Omental fat pad (tissue), 4 donors: Measurements from ENCODE around the gene AQP2. TPM values are rescaled to one million over a fixed set of nuclear protein-coding genes. Genes with fewer than 3 reads are reported as not detected.

Experiments used
- ATAC-seq: fragments of 150-250 bp; one replicate; pipeline ENCODE4 v1.9.1; 2016; ENCODE audit warnings: mild to moderate bottlenecking, moderate library complexity; ENCODE audit not compliant: low FRiP score
- DNase-seq: peaks from one replicate; pipeline ENCODE4 v3.0.0-alpha.2; 2019; ENCODE audit warnings: low spot score
- total RNA-seq, 4 donors: library from RNA; depleted of rRNA; stranded (reverse); fragments of >200 nt; gene quantifications; one replicate each; pipeline ENCODE4 v1.1.0, GENCODE V29; 2016
- TF ChIP-seq, protein P1 (sequence below), 3 donors: fragments of 450-650 bp; IDR thresholded peaks; one replicate each; pipeline ENCODE4 v1.5.1; 2016 to 2017; ENCODE audit warnings: antibody characterized with exemption in 3 of 3, mild to moderate bottlenecking in 3 of 3, moderate library complexity in 2 of 3

The AQP2 gene
- total RNA-seq, 4 donors from 2014 or later: not detected

DNA sequence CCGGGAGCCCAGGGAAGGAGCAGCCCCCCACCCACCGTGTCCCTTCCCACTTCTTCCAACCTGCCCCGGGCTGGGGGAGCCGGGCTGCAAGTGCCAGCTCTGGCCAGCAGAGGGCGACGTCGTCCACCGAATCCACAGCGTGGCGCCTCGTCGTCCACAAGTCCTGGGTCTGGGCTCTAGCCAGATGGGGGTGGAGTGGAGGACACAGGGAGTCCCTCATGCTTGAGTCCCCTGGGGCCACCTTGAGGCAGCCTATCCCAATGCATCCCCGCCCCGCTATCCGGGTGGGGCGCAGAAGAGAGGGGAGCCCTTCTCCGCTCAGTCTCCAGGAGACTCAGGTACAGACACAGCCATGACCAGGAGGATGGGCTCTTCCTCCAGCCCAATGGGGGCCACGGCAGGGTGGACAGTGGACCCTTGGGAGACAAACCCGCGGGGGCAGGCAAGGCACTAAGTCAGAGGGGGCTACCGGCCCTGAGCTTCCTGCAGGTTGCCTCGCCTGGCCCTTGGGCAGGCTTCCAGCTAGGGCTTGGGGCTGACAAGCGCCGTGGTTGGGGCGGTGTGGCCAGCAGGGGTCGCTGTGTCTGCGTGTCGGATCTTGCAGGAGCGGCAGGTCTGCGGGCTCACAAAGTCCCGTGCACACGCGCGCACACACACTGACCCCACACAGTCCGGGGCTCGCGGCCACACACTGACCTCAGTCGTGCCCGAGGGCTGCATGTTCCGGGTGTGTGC lies 16.7 kb downstream of the AQP2 start:
- DNase-seq (peak; percentile 90), ATAC-seq (peak; percentile 82)
- TF ChIP-seq, protein P1, sequence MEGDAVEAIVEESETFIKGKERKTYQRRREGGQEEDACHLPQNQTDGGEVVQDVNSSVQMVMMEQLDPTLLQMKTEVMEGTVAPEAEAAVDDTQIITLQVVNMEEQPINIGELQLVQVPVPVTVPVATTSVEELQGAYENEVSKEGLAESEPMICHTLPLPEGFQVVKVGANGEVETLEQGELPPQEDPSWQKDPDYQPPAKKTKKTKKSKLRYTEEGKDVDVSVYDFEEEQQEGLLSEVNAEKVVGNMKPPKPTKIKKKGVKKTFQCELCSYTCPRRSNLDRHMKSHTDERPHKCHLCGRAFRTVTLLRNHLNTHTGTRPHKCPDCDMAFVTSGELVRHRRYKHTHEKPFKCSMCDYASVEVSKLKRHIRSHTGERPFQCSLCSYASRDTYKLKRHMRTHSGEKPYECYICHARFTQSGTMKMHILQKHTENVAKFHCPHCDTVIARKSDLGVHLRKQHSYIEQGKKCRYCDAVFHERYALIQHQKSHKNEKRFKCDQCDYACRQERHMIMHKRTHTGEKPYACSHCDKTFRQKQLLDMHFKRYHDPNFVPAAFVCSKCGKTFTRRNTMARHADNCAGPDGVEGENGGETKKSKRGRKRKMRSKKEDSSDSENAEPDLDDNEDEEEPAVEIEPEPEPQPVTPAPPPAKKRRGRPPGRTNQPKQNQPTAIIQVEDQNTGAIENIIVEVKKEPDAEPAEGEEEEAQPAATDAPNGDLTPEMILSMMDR (IDR thresholded peaks at IDR 0.05): peak in 2 of 3 donors; percentile 39 to 91

DNA sequence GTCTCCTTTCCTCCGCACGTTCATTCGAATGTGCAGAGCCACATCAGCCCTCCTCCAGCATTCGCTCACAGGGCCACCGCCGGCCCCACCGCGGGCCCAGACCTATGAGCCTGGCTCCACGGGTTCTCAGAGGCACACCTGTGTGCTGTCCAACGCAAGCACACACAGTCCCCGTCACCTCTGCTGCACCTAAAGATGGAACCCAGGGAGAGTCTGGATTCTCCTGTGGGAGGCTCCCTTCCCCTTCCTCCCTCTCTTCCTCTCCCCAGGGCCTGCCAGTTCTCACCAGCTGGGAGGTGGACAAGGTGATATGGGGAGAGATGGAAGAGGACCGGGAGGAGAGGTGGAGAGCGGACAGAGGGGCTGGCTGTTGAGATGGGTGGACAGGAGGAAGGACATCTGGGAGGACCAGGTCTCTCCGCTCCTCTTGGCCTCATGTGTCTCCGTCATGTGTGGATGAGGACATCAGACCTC lies 17.3 kb downstream of the AQP2 start:
- TF ChIP-seq, protein P1 (IDR thresholded peaks at IDR 0.05): no peak
- DNase-seq (no peak), ATAC-seq (no peak)

GRCh38 chr12:49968471-49968870 lies 17.9 kb downstream of the AQP2 start:
- TF ChIP-seq, protein P1 (IDR thresholded peaks at IDR 0.05): no peak
- DNase-seq: no peak
- no peak for ATAC-seq

DNA sequence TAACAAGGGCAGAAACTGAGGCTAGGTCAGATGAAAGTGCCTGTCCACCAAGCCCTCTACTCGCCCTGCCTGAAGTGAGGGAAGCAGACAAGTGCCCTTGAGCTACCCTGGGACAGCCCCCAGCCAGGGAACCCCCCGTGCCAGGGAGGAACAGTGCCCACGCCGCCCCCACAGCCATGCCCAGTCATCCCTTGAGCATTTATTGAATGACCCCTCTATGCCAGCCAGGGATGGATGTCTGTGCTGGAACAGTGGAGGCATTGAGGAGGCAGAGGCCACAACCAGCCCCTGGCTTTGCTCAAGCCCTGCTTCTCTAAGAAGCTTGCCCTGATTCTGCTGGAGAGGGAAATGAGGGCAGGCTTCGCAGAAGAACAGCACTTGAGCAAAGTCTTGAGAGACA lies 18.5 kb downstream of the AQP2 start:
- DNase-seq (no peak), ATAC-seq (no peak)

GRCh38 chr12:49969651-49970429 lies 19.3 kb downstream of the AQP2 start:
- no peak for ATAC-seq
- TF ChIP-seq, protein P1 (IDR thresholded peaks at IDR 0.05): no peak
- DNase-seq: no peak

More for the DNA sequence above, 18.5 kb downstream of the AQP2 start:
- TF ChIP-seq, protein P1 (IDR thresholded peaks at IDR 0.05): no peak

DNA sequence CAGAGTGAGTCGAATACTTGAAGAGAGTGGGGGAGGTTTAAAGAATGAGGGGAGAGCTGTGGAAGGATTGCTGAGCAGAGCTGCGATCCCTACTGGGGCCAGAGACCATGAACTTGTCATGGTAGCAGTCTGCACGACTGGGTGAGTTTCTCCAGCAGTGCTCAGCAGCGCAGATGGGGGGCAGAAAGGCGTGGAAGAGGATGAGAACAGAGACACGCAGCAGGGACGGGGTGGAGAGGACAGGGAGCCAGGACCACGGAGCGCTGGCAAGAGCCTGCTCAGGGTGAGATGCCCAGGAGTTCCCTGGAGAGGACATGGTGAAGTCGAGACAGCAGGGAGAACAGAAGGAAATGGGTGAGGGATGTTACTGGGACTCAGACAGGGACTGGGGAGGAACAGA lies 20.1 kb downstream of the AQP2 start:
- no peak for DNase-seq
- TF ChIP-seq, protein P1 (IDR thresholded peaks at IDR 0.05): no peak
- no peak for ATAC-seq
